Prostate gland (tissue), 2 donors: ENCODE measurements around the gene DYNC1I1. TPM values are rescaled to one million over a fixed set of nuclear protein-coding genes. Genes with fewer than 3 reads are reported as not detected.
A peak's percentile ranks its signal among the peaks of the same experiment; 100 is the strongest.

Experiments used
- DNase-seq: peaks from one replicate; pipeline ENCODE4 v3.0.0-alpha.2; 2019; ENCODE audit warnings: low spot score
- H3K27ac ChIP-seq, 2 donors: fragments of 200-600 bp; sonication (generic); 2 replicates each; pipeline ENCODE4 v1.5.1; 2017 to 2019
- H3K27me3 ChIP-seq: fragments of 200-600 bp; sonication (generic); replicated peaks from 2 replicates; pipeline ENCODE4 v1.5.1; 2019; ENCODE audit not compliant: insufficient read depth
- H3K36me3 ChIP-seq, 2 donors: fragments of 200-600 bp; sonication (generic); 1 replicate in 1 of 2; 2 replicates in 1 of 2; pipeline versions ENCODE4 v1.5.1 to v1.8.1; 2017 to 2019
- H3K4me1 ChIP-seq: fragments of 200-600 bp; sonication (generic); replicated peaks from 2 replicates; pipeline ENCODE4 v1.5.1; 2019
- H3K4me3 ChIP-seq, 2 donors: fragments of 200-600 bp; sonication (generic); 2 replicates each; pipeline ENCODE4 v1.5.1; 2017 to 2019
- H3K9me3 ChIP-seq: fragments of 200-600 bp; sonication (generic); 2 replicates; pipeline ENCODE4 v1.5.1; 2017
- CTCF ChIP-seq, 4 experiments: fragments of 200-600 bp in 2 of 4; fragments of 450-650 bp in 2 of 4; sonication (generic) in 2 of 4; IDR thresholded peaks; 1 replicate in 3 of 4; 2 replicates in 1 of 4; pipeline ENCODE4 v1.5.1; 2016 to 2019; ENCODE audit warnings: antibody characterized with exemption in 4 of 4, mild to moderate bottlenecking in 2 of 4, moderate library complexity in 2 of 4
- POLR2A ChIP-seq: fragments of 450-650 bp; IDR thresholded peaks from one replicate; pipeline ENCODE4 v1.6.1; 2016; ENCODE audit warnings: antibody characterized with exemption, mild to moderate bottlenecking
- POLR2AphosphoS5 ChIP-seq: sonication (generic); formaldehyde crosslinking; IDR thresholded peaks from one replicate; pipeline ENCODE4 v1.6.1; 2017; ENCODE audit warnings: antibody characterized with exemption
- WGBS: methylation state at CpG from one replicate; pipeline ENCODE4 v1.1.5; 2018; 5-methylcytosine and 5-hydroxymethylcytosine counted together
- intact Hi-C: fragments of 100-400 bp; cut with DNase I; formaldehyde crosslinking; loops from one replicate; pipeline ENCODE4 v1.14.2; 2022
- total RNA-seq, 2 donors: library from RNA; depleted of rRNA; stranded (reverse); fragments of >200 nt; gene quantifications; one replicate each; pipeline ENCODE4 v1.1.0, GENCODE V29; 2016

The DYNC1I1 gene
- total RNA-seq, 2 donors from 2014 or later: 4.4 to 5.1 TPM

DNA sequence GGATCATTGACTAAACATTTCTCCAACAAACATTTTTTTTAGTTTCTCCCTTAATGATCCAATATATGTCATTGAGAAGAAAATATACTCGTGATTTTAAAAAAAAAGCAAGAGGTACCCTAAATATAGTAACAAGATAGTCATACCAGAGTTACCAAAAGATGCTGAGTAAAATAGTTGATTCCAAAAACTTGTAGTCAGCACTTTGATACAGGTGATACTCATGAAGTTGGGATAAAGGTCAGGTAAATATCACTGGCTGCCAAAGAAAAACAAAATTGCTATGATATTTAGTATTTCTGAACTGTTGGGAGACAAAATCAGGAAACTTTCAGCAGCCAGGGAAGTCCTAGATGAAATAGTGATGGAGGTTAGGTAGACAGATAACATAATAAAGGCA is 225.3 kb downstream of the DYNC1I1 start:
- TF ChIP-seq CTCF (IDR thresholded peaks at IDR 0.05) (no peak), POLR2AphosphoS5 (no peak), POLR2A (no peak)
- WGBS: 39% methylated on average over 1 of the region's 1 CpG
- H3K27ac ChIP-seq: no peak overlapping the region
- no peaks in the 10 kb centered on the region for H3K4me1 ChIP-seq
- no peak for DNase-seq
- H3K36me3 ChIP-seq: no peaks in the 10 kb centered on the region
- H3K9me3 ChIP-seq: no peaks in the 10 kb centered on the region
- H3K4me3 ChIP-seq: no peak overlapping the region
- intact Hi-C loops: no loop called here
- no peaks in the 10 kb centered on the region for H3K27me3 ChIP-seq

DNA sequence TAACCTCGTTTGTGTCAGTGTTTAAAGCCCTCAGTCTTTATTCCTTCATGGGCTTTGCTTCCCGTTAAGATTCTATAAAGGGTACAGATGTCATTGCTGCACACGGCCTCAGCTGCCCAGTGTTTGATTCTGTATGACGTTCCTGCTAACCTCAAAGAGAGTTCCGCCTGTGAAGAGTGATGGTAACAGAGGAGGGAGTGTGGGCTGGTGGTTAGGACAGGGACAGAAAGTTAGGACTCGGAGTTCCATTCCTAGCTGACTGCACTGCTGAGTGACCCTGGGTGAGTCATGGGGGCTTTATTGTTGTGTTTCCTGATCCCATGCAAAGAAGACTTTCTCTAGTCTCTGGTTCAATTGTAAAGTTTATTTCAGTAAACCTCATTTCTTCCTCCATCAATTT is 227.1 kb downstream of the DYNC1I1 start:
- Histone ChIP-seq H3K9me3 (no peaks in the 10 kb centered on the region), H3K4me3 (no peak overlapping the region), H3K4me1 (no peaks in the 10 kb centered on the region), H3K27me3 (no peaks in the 10 kb centered on the region), H3K27ac (no peak overlapping the region), H3K36me3 (no peaks in the 10 kb centered on the region)
- TF ChIP-seq POLR2AphosphoS5 (no peak), POLR2A (no peak), CTCF (IDR thresholded peaks at IDR 0.05) (no peak)
- 72% methylated on average over 6 of the region's 6 CpGs for WGBS
- DNase-seq: no peak
- intact Hi-C loops: no loop called here

- intact Hi-C loops: no loop called here
- Histone ChIP-seq H3K27ac (no peak overlapping the region), H3K36me3 (no peaks in the 10 kb centered on the region), H3K27me3 (no peaks in the 10 kb centered on the region), H3K9me3 (no peaks in the 10 kb centered on the region), H3K4me3 (no peak overlapping the region), H3K4me1 (no peaks in the 10 kb centered on the region)
- DNase-seq: no peak
- TF ChIP-seq POLR2AphosphoS5 (no peak), CTCF (IDR thresholded peaks at IDR 0.05) (peak in 1 of 4 experiments; percentile 3), POLR2A (no peak)
These were observed 232.2 kb downstream of the DYNC1I1 start for GRCh38 chr7:96004578-96004977.

GRCh38 chr7:96005271-96005670 is 232.9 kb downstream of the DYNC1I1 start:
- no peak overlapping the region for H3K27ac ChIP-seq
- H3K4me3 ChIP-seq: no peak overlapping the region
- DNase-seq: no peak
- TF ChIP-seq POLR2A (no peak), CTCF (IDR thresholded peaks at IDR 0.05) (no peak), POLR2AphosphoS5 (no peak)
- H3K9me3 ChIP-seq: no peaks in the 10 kb centered on the region
- H3K27me3 ChIP-seq: no peaks in the 10 kb centered on the region
- H3K36me3 ChIP-seq: no peaks in the 10 kb centered on the region
- intact Hi-C loops: no loop called here
- H3K4me1 ChIP-seq: no peaks in the 10 kb centered on the region
- WGBS: 81% methylated on average over 5 of the region's 5 CpGs

GRCh38 chr7:96009148-96009547 is 236.8 kb downstream of the DYNC1I1 start:
- no peaks in the 10 kb centered on the region for H3K27me3 ChIP-seq
- WGBS: 89% methylated on average over 2 of the region's 2 CpGs

More at GRCh38 chr7:96009148-96009547, 236.8 kb downstream of the DYNC1I1 start:
- Histone ChIP-seq H3K36me3 (no peaks in the 10 kb centered on the region), H3K4me1 (no peaks in the 10 kb centered on the region), H3K4me3 (no peak overlapping the region), H3K9me3 (no peaks in the 10 kb centered on the region), H3K27ac (no peak overlapping the region)
- intact Hi-C loops: no loop called here
- TF ChIP-seq POLR2AphosphoS5: no peak
- no peak for TF ChIP-seq CTCF (IDR thresholded peaks at IDR 0.05)
- TF ChIP-seq POLR2A: no peak
- DNase-seq: no peak
